DOHH2 (cell line): ENCODE results near the gene HMG20A.

Source experiments
- H3F3A ChIP-seq: fragments of 200-600 bp; sonication (generic), shearing (Covaris generic); 2 replicates; pipeline ENCODE4 v1.6.0; 2016; ENCODE audit warnings: antibody characterized with exemption, mild to moderate bottlenecking; ENCODE audit not compliant: control insufficient read depth, insufficient read depth
- H3K27ac ChIP-seq: fragments of 200-600 bp; sonication (generic); 2 replicates; pipeline ENCODE4 v1.5.1; 2014; ENCODE audit warnings: low read depth, mild to moderate bottlenecking, low read length, moderate library complexity
- H3K27me3 ChIP-seq: fragments of 200-600 bp; sonication (generic); 2 replicates; pipeline ENCODE4 v1.6.1; 2014; ENCODE audit warnings: mild to moderate bottlenecking, low read length, mixed read lengths; ENCODE audit not compliant: control insufficient read depth
- H3K36me3 ChIP-seq: fragments of 200-600 bp; sonication (generic); 2 replicates; pipeline ENCODE4 v1.6.1; 2014; ENCODE audit warnings: mild to moderate bottlenecking, low read length, moderate library complexity, mixed read lengths; ENCODE audit not compliant: control insufficient read depth
- H3K4me1 ChIP-seq: fragments of 200-600 bp; sonication (generic); 2 replicates; pipeline ENCODE4 v1.6.1; 2014; ENCODE audit warnings: mild to moderate bottlenecking, low read length, mixed read lengths; ENCODE audit not compliant: control insufficient read depth
- H3K4me2 ChIP-seq: fragments of 200-600 bp; sonication (generic); 2 replicates; pipeline ENCODE4 v1.6.0; 2014; ENCODE audit warnings: mild to moderate bottlenecking, low read length, moderate library complexity
- H3K4me3 ChIP-seq: fragments of 200-600 bp; sonication (generic); 2 replicates; pipeline ENCODE4 v1.5.1; 2014; ENCODE audit warnings: mild to moderate bottlenecking, low read length, mixed read lengths
- H3K79me2 ChIP-seq: fragments of 200-600 bp; sonication (generic); 2 replicates; pipeline ENCODE4 v1.6.1; 2014; ENCODE audit warnings: mild to moderate bottlenecking, low read length, mixed read lengths; ENCODE audit not compliant: control insufficient read depth
- H3K9me2 ChIP-seq: fragments of 200-600 bp; sonication (generic); replicated peaks from 2 replicates; pipeline ENCODE4 v1.6.1; 2014; ENCODE audit warnings: mild to moderate bottlenecking, low read length, mixed read lengths; ENCODE audit not compliant: control insufficient read depth
- H3K9me3 ChIP-seq: fragments of 200-600 bp; sonication (generic); 2 replicates; pipeline ENCODE4 v1.6.1; 2014; ENCODE audit warnings: antibody characterized with exemption, low read length, mixed read lengths; ENCODE audit not compliant: control insufficient read depth, insufficient read depth
- H4K20me1 ChIP-seq: fragments of 200-600 bp; sonication (generic); 2 replicates; pipeline ENCODE4 v1.6.0; 2014; ENCODE audit warnings: low read depth, mild to moderate bottlenecking, antibody characterized with exemption, low read length, moderate library complexity; ENCODE audit not compliant: control insufficient read depth, insufficient read depth
- CTCF ChIP-seq: fragments of 200-600 bp; sonication (generic); IDR thresholded peaks from one replicate; pipeline ENCODE4 v1.5.1; 2014; ENCODE audit warnings: antibody characterized with exemption, mild to moderate bottlenecking, low read depth, low read length; ENCODE audit not compliant: poor library complexity, severe bottlenecking
- EZH2phosphoT487 ChIP-seq: fragments of 200-600 bp; sonication (generic); IDR thresholded peaks from 2 replicates; pipeline ENCODE4 v1.6.1; 2017; ENCODE audit warnings: borderline replicate concordance, mild to moderate bottlenecking, antibody characterized with exemption, low read length, moderate library complexity, mixed read lengths

HMG20A gene

GRCh38 chr15:77487469-77487842 lies 66.8 kb downstream of the HMG20A start:
- Histone ChIP-seq H3K4me1 (peaks cover 10% of the 10 kb centered on the region), H3K4me3 (no peak overlapping the region), H3K4me2 (no peak overlapping the region), H3K27ac (no peak overlapping the region), H3K27me3 (no peaks in the 10 kb centered on the region), H3K36me3 (peaks cover 28% of the 10 kb centered on the region), H4K20me1 (no peaks in the 10 kb centered on the region; the same call in 1 of the 2 replicates), H3F3A (0 out of 2 replicates have a peak, but pooled peaks cover 3% of the 10 kb centered on the region), H3K79me2 (no peaks in the 10 kb centered on the region), H3K9me2 (no peaks in the 10 kb centered on the region), H3K9me3 (no peaks in the 10 kb centered on the region)
- no peak for TF ChIP-seq EZH2phosphoT487
- no peak for TF ChIP-seq CTCF

DNA sequence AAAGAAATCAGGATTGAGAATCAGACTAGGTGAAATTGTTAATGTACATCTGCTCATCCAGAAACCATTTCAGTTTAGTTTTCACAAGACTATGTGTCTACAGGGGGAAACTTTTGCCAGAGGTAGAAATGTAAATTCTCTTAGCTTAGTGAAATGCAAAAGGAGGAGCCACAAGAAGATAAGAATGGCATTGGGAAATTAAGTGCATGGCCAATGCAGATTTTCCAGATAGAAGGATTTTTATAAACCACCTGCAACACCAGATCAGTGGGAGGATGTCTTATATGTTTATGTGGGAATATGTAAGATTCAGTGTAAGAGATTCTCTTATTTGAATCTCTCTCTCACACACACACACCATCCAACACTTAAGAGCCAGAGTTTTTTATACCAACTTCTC lies 67.2 kb downstream of the HMG20A start:
- Histone ChIP-seq H3K36me3 (peaks cover 24% of the 10 kb centered on the region), H3K79me2 (no peaks in the 10 kb centered on the region), H3K9me2 (no peaks in the 10 kb centered on the region), H3F3A (0 out of 2 replicates have a peak, but pooled peaks cover 3% of the 10 kb centered on the region), H3K4me3 (no peak overlapping the region), H3K4me1 (peaks cover 13% of the 10 kb centered on the region), H3K4me2 (no peak overlapping the region), H4K20me1 (no peaks in the 10 kb centered on the region; the same call in 1 of the 2 replicates), H3K27me3 (no peaks in the 10 kb centered on the region), H3K27ac (no peak overlapping the region), H3K9me3 (no peaks in the 10 kb centered on the region)
- no peak for TF ChIP-seq EZH2phosphoT487
- no peak for TF ChIP-seq CTCF

GRCh38 chr15:77489647-77490046 lies 69.0 kb downstream of the HMG20A start:
- Histone ChIP-seq H3K4me1 (peaks cover 24% of the 10 kb centered on the region), H3K9me2 (no peaks in the 10 kb centered on the region), H3K27ac (no peak overlapping the region), H3K27me3 (no peaks in the 10 kb centered on the region), H3K4me3 (no peak overlapping the region), H4K20me1 (no peaks in the 10 kb centered on the region; the same call in 1 of the 2 replicates), H3K36me3 (peaks cover 8% of the 10 kb centered on the region), H3K4me2 (no peak overlapping the region), H3K9me3 (no peaks in the 10 kb centered on the region), H3K79me2 (no peaks in the 10 kb centered on the region), H3F3A (peaks cover 4% of the 10 kb centered on the region; the same call in 1 of the 2 replicates)
- TF ChIP-seq CTCF: no peak
- TF ChIP-seq EZH2phosphoT487: no peak
